Measurements from ENCODE around the gene HNRNPA2B1.

GRCh38 chr7:26224359-26224758, 23.8 kb upstream of the HNRNPA2B1 start:
- TF ChIP-seq TBP (IDR thresholded peaks at IDR 0.05; ENCODE audit: low read depth, low read length), result no peak
- no peak for TF ChIP-seq NRF1 (IDR thresholded peaks at IDR 0.05; ENCODE audit: low read depth, low read length)
- no peak for TF ChIP-seq MAX (IDR thresholded peaks at IDR 0.05)
- no peak for TF ChIP-seq JUND (IDR thresholded peaks at IDR 0.05; ENCODE audit: low read length)
- TF ChIP-seq ATF3 (IDR thresholded peaks at IDR 0.05; ENCODE audit: insufficient read depth, low read depth, low read length), result no peak
- no peak for TF ChIP-seq SP4 (IDR thresholded peaks at IDR 0.05; ENCODE audit: low read length)

Data from H1 (cell line).